NCI-H69 (cell line): ENCODE data around the gene KLF15.

Source experiments
- DNase-seq: peaks from one replicate; lab custom pipeline; 2025; lab: John Stamatoyannopoulos, UW

Gene KLF15

GRCh38 chr3:126357295-126358037 lies at the start of gene KLF15:
TSS of gene KLF15 (minus strand) at chr3:126357408. CDS start at chr3:126352922, 4,486 bp downstream.
- DNase-seq = peak; percentile 85

- DNase-seq = no peak
Observed at GRCh38 chr3:126406389-126407296, 49.4 kb upstream of the KLF15 start.

GRCh38 chr3:126402666-126403302 lies 45.6 kb upstream of the KLF15 start:
- no peak for DNase-seq

GRCh38 chr3:126402178-126402577 lies 45.0 kb upstream of the KLF15 start:
- DNase-seq = no peak

GRCh38 chr3:126401611-126402160 lies 44.5 kb upstream of the KLF15 start:
- DNase-seq = no peak

GRCh38 chr3:126399756-126400155 lies 42.5 kb upstream of the KLF15 start:
- no peak for DNase-seq

GRCh38 chr3:126399351-126399735 lies 42.1 kb upstream of the KLF15 start:
- no peak for DNase-seq

- no peak for DNase-seq
Observed at GRCh38 chr3:126398423-126399350, 41.5 kb upstream of the KLF15 start.

GRCh38 chr3:126397610-126398422 lies 40.6 kb upstream of the KLF15 start:
- no peak for DNase-seq

- DNase-seq = no peak
Observed at GRCh38 chr3:126396536-126396935, 39.3 kb upstream of the KLF15 start.

- no peak for DNase-seq
Observed at GRCh38 chr3:126395846-126396513, 38.8 kb upstream of the KLF15 start.

- DNase-seq = no peak
Observed at GRCh38 chr3:126394977-126395321, 37.7 kb upstream of the KLF15 start.

- DNase-seq = peak; percentile 49
Observed at GRCh38 chr3:126394179-126394976, 37.2 kb upstream of the KLF15 start, which contains the start of gene CFAP100. TSS of gene CFAP100 (plus strand) at chr3:126394909. CDS start at chr3:126396001, 1,092 bp downstream.

- no peak for DNase-seq
Observed at GRCh38 chr3:126393563-126393962, 36.4 kb upstream of the KLF15 start.

- DNase-seq = no peak
Observed at GRCh38 chr3:126392246-126392645, 35.0 kb upstream of the KLF15 start.

- DNase-seq = no peak
Observed at GRCh38 chr3:126391631-126392030, 34.4 kb upstream of the KLF15 start.

GRCh38 chr3:126390751-126391150 lies 33.5 kb upstream of the KLF15 start:
- DNase-seq = no peak

GRCh38 chr3:126390201-126390600 lies 33.0 kb upstream of the KLF15 start:
- no peak for DNase-seq

- no peak for DNase-seq
Observed at GRCh38 chr3:126389794-126390146, 32.6 kb upstream of the KLF15 start.
